ENCODE measurements around the gene SELENOK.

DNA sequence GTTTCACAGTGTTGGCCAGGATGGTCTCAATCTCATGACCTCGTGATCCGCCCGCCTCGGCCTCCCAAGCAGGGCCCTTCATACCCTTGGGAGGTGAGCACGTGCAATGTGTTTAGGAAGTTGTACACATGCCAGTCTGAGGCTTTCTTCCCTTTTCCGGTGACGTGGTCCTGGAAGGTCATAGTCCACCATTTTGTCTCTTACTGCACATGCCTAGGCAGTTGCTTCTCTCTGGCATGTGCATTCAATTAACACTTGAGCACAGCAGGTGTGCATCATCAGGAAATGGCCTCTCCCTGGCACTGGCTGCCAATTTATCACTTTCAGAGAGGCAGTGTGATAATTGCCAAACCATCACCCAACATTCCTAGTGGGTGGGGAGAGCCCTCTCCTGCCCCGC, 21.7 kb upstream of the SELENOK start:
- TF ChIP-seq POLR2A (IDR thresholded peaks at IDR 0.05) (no peak), CTCF (IDR thresholded peaks at IDR 0.05 in 8 of 11, conservative IDR thresholded peaks at IDR 0.05 in 3 of 11) (no peak), POLR2AphosphoS5 (IDR thresholded peaks at IDR 0.05) (no peak)
